Transverse colon (tissue), 4 donors: ENCODE data around the gene TMCC3. TPM values are rescaled to one million over a fixed set of nuclear protein-coding genes. Genes with fewer than 3 reads are reported as not detected.
"Not testable (repeated sequence)": the region's sequence is repeated elsewhere in the genome, so short reads cannot be mapped to it uniquely, and the experiment has no call there.

Source experiments
- DNase-seq: peaks from one replicate; pipeline ENCODE4 v3.0.0-alpha.2; 2019
- H3K27ac ChIP-seq, 4 donors: fragments of 200-600 bp; sonication (generic); 2 replicates each; pipeline ENCODE4 v1.5.1; 2016 to 2018; ENCODE audit warnings: inconsistent platforms in 4 of 4
- H3K27me3 ChIP-seq: fragments of 200-600 bp; sonication (generic); 2 replicates; pipeline ENCODE4 v1.5.1; 2017; ENCODE audit warnings: inconsistent platforms
- H3K36me3 ChIP-seq, 4 donors: fragments of 200-600 bp; sonication (generic); 2 replicates each; pipeline ENCODE4 v1.5.1; 2017 to 2019; ENCODE audit warnings: inconsistent platforms in 4 of 4
- H3K4me1 ChIP-seq, 4 donors: fragments of 200-600 bp; sonication (generic); 2 replicates each; pipeline ENCODE4 v1.5.1; 2017 to 2020; ENCODE audit warnings: inconsistent platforms in 4 of 4
- H3K4me3 ChIP-seq, 4 donors: fragments of 200-600 bp; sonication (generic); 1 replicate in 1 of 4; 2 replicates in 3 of 4; pipeline versions ENCODE4 v1.5.1 to v1.6.1; 2017 to 2019; ENCODE audit warnings: inconsistent platforms in 4 of 4
- H3K9me3 ChIP-seq, 2 donors: fragments of 200-600 bp; sonication (generic); 2 replicates each; pipeline ENCODE4 v1.5.1; 2017 to 2019; ENCODE audit warnings: inconsistent platforms in 2 of 2
- EP300 ChIP-seq: sonication (generic); formaldehyde crosslinking; IDR thresholded peaks from one replicate; pipeline ENCODE4 v1.6.1; 2017; ENCODE audit warnings: antibody characterized with exemption, low read depth
- POLR2A ChIP-seq: fragments of 450-650 bp; IDR thresholded peaks from one replicate; pipeline ENCODE4 v1.6.1; 2016; ENCODE audit warnings: antibody characterized with exemption, mild to moderate bottlenecking, moderate library complexity
- POLR2AphosphoS5 ChIP-seq, 3 donors: sonication (generic); formaldehyde crosslinking; IDR thresholded peaks; one replicate each; pipeline ENCODE4 v1.6.1; 2016; ENCODE audit warnings: antibody characterized with exemption in 3 of 3
- WGBS, 2 donors: methylation state at CpG; one replicate each; pipeline ENCODE4 v1.1.5; 2018; ENCODE audit warnings: low coverage in 1 of 2; 5-methylcytosine and 5-hydroxymethylcytosine counted together
- in situ Hi-C, 4 donors: fragments of 200-750 bp; cut with MboI; loops; one replicate each; pipeline versions ENCODE4 v1.15.0 to v1.15.1; 2017; ENCODE audit warnings: low sequenced_read_pairs in 3 of 4, low pct_ligation_motif_present in 1 of 4, low pct_unique_long_range_greater_than_20kb in 1 of 4
- intact Hi-C: fragments of 100-400 bp; cut with DNase I; formaldehyde crosslinking; loops from one replicate; pipeline ENCODE4 v1.15.1; 2023; ENCODE audit warnings: low total_unique reads
- total RNA-seq, 4 donors: library from RNA; depleted of rRNA; stranded (reverse); fragments of >200 nt; gene quantifications; one replicate each; pipeline ENCODE4 v1.1.0, GENCODE V29; 2016
- TF ChIP-seq, protein P1 (sequence below), 5 experiments: fragments of 200-600 bp in 3 of 5; fragments of 450-650 bp in 2 of 5; sonication (generic) in 3 of 5; IDR thresholded peaks; 1 replicate in 2 of 5; 2 replicates in 3 of 5; pipeline ENCODE4 v1.5.1; 2016 to 2017; ENCODE audit warnings: antibody characterized with exemption in 5 of 5, inconsistent platforms in 3 of 5, mild to moderate bottlenecking in 2 of 5, moderate library complexity in 1 of 5

TMCC3 gene
- total RNA-seq, 4 donors from 2014 or later: 6.4 to 79.3 (median 65.9) TPM

DNA sequence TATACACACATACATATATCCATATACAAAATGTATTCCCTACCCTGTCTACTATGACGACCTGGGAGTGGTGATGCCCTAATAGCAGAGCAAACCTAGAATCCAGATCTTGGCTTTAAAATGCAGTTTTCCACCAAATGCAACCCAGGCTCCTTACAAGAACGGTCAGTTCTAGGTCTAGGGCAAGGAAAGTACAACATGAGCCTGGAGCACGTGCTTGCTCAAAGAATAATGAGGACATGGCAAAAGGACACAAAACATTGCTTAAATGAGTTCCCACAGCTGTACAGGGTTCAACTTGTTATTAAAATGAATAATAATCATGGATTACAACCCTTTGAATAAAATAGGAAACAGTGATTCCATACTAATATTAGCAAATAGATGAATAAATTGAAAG lies 94.7 kb downstream of the TMCC3 start:
- intact Hi-C loops: no loop called here
- WGBS, 2 donors: 80 to 93% methylated on average over 3 of the region's 3 CpGs
- in situ Hi-C loops: loop anchor here in 1 of 4 donors (25.0 kb wide), 1 partner anchor 207 kb away; no protein-coding TSS in a partner anchor

DNA sequence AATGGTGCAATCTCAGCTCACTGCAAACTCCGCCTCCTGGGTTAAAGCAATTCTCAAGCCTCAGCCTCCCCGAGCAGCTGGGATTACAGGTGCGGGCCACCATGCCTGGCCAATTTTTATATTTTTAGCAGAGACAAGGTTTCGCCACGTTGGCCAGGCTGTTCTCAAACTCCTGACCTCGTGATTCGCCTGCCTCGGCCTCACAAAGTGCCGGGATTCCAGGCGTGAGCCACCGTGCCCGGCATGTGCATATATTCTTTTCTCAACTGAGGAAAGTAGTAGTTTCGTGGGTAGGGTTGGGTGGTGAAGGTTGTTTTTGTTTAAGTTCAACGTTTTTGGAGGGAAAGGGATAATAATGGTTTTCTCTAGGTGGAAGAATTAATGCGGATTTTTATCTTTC lies 96.5 kb downstream of the TMCC3 start:
- no peaks in the 10 kb centered on the region for H3K36me3 ChIP-seq
- no peak overlapping the region for H3K27ac ChIP-seq
- peaks cover 0 to 21% (median 6%) of the 10 kb centered on the region in 4 donors for H3K4me1 ChIP-seq
- intact Hi-C loops (no loop called here), in situ Hi-C loops (loop anchor here in 1 of 4 donors (25.0 kb wide), 1 partner anchor 208 kb away; no protein-coding TSS in a partner anchor)
- H3K9me3 ChIP-seq: no peaks in the 10 kb centered on the region
- no peak overlapping the region for H3K4me3 ChIP-seq
- 68 to 92% methylated on average over 3 to 15 of the region's 15 CpGs for WGBS, 2 donors
- no peaks in the 10 kb centered on the region for H3K27me3 ChIP-seq
- TF ChIP-seq POLR2A (no peak), EP300 (no peak), POLR2AphosphoS5 (IDR thresholded peaks at IDR 0.05) (no peak)
- TF ChIP-seq, protein P1, sequence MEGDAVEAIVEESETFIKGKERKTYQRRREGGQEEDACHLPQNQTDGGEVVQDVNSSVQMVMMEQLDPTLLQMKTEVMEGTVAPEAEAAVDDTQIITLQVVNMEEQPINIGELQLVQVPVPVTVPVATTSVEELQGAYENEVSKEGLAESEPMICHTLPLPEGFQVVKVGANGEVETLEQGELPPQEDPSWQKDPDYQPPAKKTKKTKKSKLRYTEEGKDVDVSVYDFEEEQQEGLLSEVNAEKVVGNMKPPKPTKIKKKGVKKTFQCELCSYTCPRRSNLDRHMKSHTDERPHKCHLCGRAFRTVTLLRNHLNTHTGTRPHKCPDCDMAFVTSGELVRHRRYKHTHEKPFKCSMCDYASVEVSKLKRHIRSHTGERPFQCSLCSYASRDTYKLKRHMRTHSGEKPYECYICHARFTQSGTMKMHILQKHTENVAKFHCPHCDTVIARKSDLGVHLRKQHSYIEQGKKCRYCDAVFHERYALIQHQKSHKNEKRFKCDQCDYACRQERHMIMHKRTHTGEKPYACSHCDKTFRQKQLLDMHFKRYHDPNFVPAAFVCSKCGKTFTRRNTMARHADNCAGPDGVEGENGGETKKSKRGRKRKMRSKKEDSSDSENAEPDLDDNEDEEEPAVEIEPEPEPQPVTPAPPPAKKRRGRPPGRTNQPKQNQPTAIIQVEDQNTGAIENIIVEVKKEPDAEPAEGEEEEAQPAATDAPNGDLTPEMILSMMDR (IDR thresholded peaks at IDR 0.05): no peak
- no peak for DNase-seq

More for the DNA sequence above, 94.7 kb downstream of the TMCC3 start:
- DNase-seq: no peak
- Histone ChIP-seq H3K36me3 (no peaks in the 10 kb centered on the region), H3K27ac (no peak overlapping the region), H3K4me1 (peaks cover 0 to 34% (median 13%) of the 10 kb centered on the region in 4 donors), H3K27me3 (no peaks in the 10 kb centered on the region), H3K4me3 (no peak overlapping the region), H3K9me3 (no peaks in the 10 kb centered on the region)
- TF ChIP-seq POLR2A (no peak), POLR2AphosphoS5 (IDR thresholded peaks at IDR 0.05) (no peak), EP300 (no peak)
- TF ChIP-seq, protein P1 (IDR thresholded peaks at IDR 0.05): no peak

DNA sequence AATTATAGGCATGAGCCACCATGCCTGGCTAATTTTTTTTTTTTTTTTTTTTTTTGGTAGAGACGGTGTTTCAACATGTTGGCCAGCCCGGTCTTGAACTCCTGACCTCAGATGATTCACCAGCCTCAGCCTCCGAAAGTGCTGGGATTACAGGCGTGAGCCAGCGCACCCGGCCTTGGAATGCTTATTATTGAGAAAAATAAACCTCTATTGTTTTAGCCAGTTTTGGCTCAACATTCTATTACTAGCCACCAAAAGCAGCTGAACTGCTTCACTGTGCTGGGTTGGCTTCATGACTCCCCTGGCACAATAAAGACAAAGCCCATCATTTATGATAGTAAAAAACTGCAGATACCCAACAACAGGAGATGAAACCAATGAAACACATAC lies 97.2 kb downstream of the TMCC3 start:
- intact Hi-C loops: no loop called here
- H3K27me3 ChIP-seq: no peaks in the 10 kb centered on the region
- in situ Hi-C loops: loop anchor here in 1 of 4 donors (25.0 kb wide), 1 partner anchor 209 kb away; no protein-coding TSS in a partner anchor
- H3K36me3 ChIP-seq: no peaks in the 10 kb centered on the region
- H3K9me3 ChIP-seq: no peaks in the 10 kb centered on the region
- H3K4me3 ChIP-seq: no peak overlapping the region
- TF ChIP-seq POLR2A: no peak
- WGBS, 2 donors: 40 to 47% methylated on average over 3 to 6 of the region's 6 CpGs
- H3K27ac ChIP-seq: no peak overlapping the region
- DNase-seq: no peak
- H3K4me1 ChIP-seq: peaks cover 0 to 15% (median 3%) of the 10 kb centered on the region in 4 donors

DNA sequence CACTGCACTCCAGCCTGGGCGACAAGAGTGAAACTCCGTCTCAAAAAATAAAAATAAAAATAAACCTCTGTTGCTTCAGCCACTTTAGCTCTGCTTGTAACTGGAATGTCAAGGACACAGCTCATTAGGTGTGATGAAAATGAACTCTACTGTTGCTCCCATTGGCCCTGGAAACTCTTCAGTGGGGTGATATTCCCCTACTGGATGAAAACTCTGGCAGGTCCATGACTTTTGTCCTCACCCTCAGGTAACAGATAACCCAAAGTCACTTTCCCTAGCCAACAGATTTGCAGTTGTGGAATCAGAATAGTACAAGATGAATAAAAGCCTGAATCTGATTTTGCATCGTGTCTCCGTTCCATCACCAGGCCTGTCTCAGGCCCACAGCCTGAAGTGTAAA lies 98.5 kb downstream of the TMCC3 start:
- no peak overlapping the region for H3K4me3 ChIP-seq
- peaks cover 0 to 6% (median 0%) of the 10 kb centered on the region in 4 donors for H3K4me1 ChIP-seq
- H3K27me3 ChIP-seq: no peaks in the 10 kb centered on the region
- in situ Hi-C loops: loop anchor here in 1 of 4 donors (25.0 kb wide), 1 partner anchor 210 kb away; no protein-coding TSS in a partner anchor
- TF ChIP-seq EP300 (no peak), POLR2A (no peak), POLR2AphosphoS5 (IDR thresholded peaks at IDR 0.05) (no peak)
- TF ChIP-seq, protein P1 (IDR thresholded peaks at IDR 0.05): no peak
- no peak for DNase-seq
- WGBS, 2 donors: 61 to 83% methylated on average over 2 to 4 of the region's 4 CpGs
- H3K9me3 ChIP-seq: no peaks in the 10 kb centered on the region
- H3K36me3 ChIP-seq: no peaks in the 10 kb centered on the region
- H3K27ac ChIP-seq: no peak overlapping the region
- intact Hi-C loops: no loop called here

DNA sequence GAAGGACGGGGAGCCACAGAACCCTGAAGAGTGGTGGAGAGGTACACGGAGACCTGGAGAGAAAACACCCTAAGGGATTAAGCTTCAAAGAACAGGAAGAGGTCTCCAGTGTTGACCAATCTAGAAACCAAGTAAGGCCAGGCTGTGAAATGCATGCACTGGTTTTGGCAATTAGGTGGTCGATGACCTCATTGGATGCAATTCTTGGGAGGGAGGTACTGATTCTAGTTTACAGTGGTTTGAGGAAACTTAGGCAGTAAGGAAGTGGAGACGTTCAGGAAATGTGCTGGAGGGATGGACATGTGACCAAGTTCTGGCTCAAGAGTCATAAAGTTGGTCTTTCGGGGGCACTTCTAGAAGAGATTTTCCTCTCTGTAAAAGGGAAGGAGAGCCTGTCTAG lies 99.4 kb downstream of the TMCC3 start:
- WGBS, 2 donors: 80 to 81% methylated on average over 4 to 5 of the region's 5 CpGs
- no peaks in the 10 kb centered on the region for H3K27me3 ChIP-seq
- H3K4me3 ChIP-seq: no peak overlapping the region
- no peak for DNase-seq
- intact Hi-C loops: no loop called here
- in situ Hi-C loops: loop anchor here in 1 of 4 donors (25.0 kb wide), 1 partner anchor 211 kb away; no protein-coding TSS in a partner anchor
- no peaks in the 10 kb centered on the region for H3K36me3 ChIP-seq
- no peak overlapping the region for H3K27ac ChIP-seq
- H3K4me1 ChIP-seq: peaks cover 0 to 5% (median 1%) of the 10 kb centered on the region in 4 donors
- TF ChIP-seq POLR2AphosphoS5 (IDR thresholded peaks at IDR 0.05) (no peak), POLR2A (no peak), EP300 (no peak)
- TF ChIP-seq, protein P1 (IDR thresholded peaks at IDR 0.05): no peak
- H3K9me3 ChIP-seq: no peaks in the 10 kb centered on the region

DNA sequence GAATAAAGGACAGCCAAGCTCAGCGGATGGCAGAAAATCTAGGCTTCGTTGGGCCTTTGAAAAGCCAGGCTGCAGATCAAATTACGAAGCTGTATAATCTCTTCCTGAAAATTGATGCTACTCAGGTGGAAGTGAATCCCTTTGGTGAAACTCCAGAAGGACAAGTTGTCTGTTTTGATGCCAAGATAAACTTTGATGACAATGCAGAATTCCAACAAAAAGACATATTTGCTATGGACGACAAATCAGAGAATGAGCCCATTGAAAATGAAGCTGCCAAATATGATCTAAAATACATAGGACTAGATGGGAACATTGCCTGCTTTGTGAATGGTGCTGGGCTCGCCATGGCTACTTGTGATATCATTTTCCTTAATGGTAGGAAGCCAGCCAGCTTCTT lies 101.5 kb downstream of the TMCC3 start:
- H3K36me3 ChIP-seq, DNase-seq, H3K4me1 ChIP-seq, H3K27ac ChIP-seq, in situ Hi-C loops, H3K27me3 ChIP-seq, H3K4me3 ChIP-seq, H3K9me3 ChIP-seq: not testable (repeated sequence)
- intact Hi-C loops: loop anchor here (5.0 to 10.0 kb wide), 3 partner anchors 106 to 1487 kb away; partner anchors contain the start of gene TMCC3
- 80 to 92% methylated on average over 2 to 5 of the region's 5 CpGs for WGBS, 2 donors
